Measurements from ENCODE around the gene TEAD3.

The TEAD3 gene

GRCh38 chr6:35490821-35491557 is 5.9 kb downstream of the TEAD3 start:
- DNase-seq: no peak

GRCh38 chr6:35489995-35490791 is 6.7 kb downstream of the TEAD3 start:
- no peak for DNase-seq

- DNase-seq: no peak
These were observed 7.8 kb downstream of the TEAD3 start for GRCh38 chr6:35489066-35489465.

GRCh38 chr6:35488517-35488862 is 8.4 kb downstream of the TEAD3 start:
- no peak for DNase-seq

GRCh38 chr6:35487658-35488516 is 9.0 kb downstream of the TEAD3 start:
- DNase-seq: no peak

GRCh38 chr6:35486005-35486925 is 10.6 kb downstream of the TEAD3 start:
- no peak for DNase-seq

GRCh38 chr6:35485402-35485877 is 11.4 kb downstream of the TEAD3 start:
- no peak for DNase-seq

GRCh38 chr6:35484921-35485392 is 11.9 kb downstream of the TEAD3 start:
- DNase-seq: no peak

- no peak for DNase-seq
These were observed 12.8 kb downstream of the TEAD3 start for GRCh38 chr6:35483893-35484645.

- no peak for DNase-seq
These were observed 13.4 kb downstream of the TEAD3 start for GRCh38 chr6:35483490-35483889.

- DNase-seq: no peak
These were observed 13.8 kb downstream of the TEAD3 start for GRCh38 chr6:35483062-35483461.

- DNase-seq: no peak
These were observed 15.7 kb downstream of the TEAD3 start for GRCh38 chr6:35481226-35481625.

- DNase-seq: no peak
These were observed 16.7 kb downstream of the TEAD3 start for GRCh38 chr6:35480176-35480575.

- no peak for DNase-seq
These were observed 18.6 kb downstream of the TEAD3 start for GRCh38 chr6:35478259-35478658.

GRCh38 chr6:35477551-35478179 is 19.2 kb downstream of the TEAD3 start:
- DNase-seq: no peak

GRCh38 chr6:35477028-35477427 is 19.9 kb downstream of the TEAD3 start:
- DNase-seq: no peak

- DNase-seq: no peak
These were observed 20.9 kb downstream of the TEAD3 start for GRCh38 chr6:35476004-35476403.

GRCh38 chr6:35475573-35475972 is 21.3 kb downstream of the TEAD3 start:
- DNase-seq: no peak

GRCh38 chr6:35474942-35475570 is 21.8 kb downstream of the TEAD3 start:
- no peak for DNase-seq
